A673 (cell line): ENCODE measurements around the gene SMIM5.

Experiments used
- EZH2 ChIP-seq: fragments of 200-600 bp; sonication (generic); IDR thresholded peaks from 2 replicates; pipeline ENCODE4 v1.6.1; 2017; ENCODE audit warnings: borderline replicate concordance, low read depth, mild to moderate bottlenecking, mixed read lengths, antibody characterized with exemption, low read length; ENCODE audit not compliant: poor library complexity, severe bottlenecking
- TF ChIP-seq, protein P1 (sequence below): fragments of 300-800, 200-600 bp; sonication (generic); conservative IDR thresholded peaks from 2 replicates; pipeline ENCODE4 v1.5.1; 2017; ENCODE audit warnings: low read depth, mild to moderate bottlenecking, antibody characterized with exemption, low read length, moderate library complexity, mixed read lengths

DNA sequence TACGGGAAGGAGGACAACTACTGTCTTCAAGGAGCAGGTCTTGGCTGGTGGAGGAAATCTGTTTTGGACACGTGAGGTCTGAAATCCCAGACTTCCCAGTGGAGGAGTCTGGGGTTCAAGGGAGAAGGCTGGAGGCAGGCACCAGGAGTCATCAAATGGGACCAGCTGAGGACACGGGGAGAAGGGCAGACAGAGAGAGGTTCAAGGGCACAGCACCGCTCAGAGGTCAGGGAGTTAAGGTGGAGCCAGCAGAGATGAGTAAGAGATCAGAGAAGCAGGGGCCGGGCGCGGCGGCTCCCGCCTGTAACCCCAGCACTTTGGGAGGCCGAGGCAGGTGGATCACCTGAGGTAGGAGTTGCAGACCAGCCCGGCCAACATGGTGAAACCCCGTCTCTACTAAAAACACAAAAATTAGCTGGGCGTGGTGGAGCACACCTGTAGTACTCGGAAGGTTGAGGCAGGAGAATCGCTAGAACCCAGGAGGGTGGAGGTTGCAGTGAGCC lies 10.4 kb upstream of the SMIM5 start:
- TF ChIP-seq EZH2, result no peak
- TF ChIP-seq, protein P1, sequence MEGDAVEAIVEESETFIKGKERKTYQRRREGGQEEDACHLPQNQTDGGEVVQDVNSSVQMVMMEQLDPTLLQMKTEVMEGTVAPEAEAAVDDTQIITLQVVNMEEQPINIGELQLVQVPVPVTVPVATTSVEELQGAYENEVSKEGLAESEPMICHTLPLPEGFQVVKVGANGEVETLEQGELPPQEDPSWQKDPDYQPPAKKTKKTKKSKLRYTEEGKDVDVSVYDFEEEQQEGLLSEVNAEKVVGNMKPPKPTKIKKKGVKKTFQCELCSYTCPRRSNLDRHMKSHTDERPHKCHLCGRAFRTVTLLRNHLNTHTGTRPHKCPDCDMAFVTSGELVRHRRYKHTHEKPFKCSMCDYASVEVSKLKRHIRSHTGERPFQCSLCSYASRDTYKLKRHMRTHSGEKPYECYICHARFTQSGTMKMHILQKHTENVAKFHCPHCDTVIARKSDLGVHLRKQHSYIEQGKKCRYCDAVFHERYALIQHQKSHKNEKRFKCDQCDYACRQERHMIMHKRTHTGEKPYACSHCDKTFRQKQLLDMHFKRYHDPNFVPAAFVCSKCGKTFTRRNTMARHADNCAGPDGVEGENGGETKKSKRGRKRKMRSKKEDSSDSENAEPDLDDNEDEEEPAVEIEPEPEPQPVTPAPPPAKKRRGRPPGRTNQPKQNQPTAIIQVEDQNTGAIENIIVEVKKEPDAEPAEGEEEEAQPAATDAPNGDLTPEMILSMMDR, result no peak
